SH-SY5Y (cell line): ENCODE data around the gene IDI1.

Source experiments
- GATA2 ChIP-seq: IDR thresholded peaks from 2 replicates; pipeline ENCODE4 v1.6.1; 2011; ENCODE audit warnings: mild to moderate bottlenecking, low read depth, low read length
- GATA3 ChIP-seq: IDR thresholded peaks from 2 replicates; pipeline ENCODE4 v1.6.1; 2011; ENCODE audit warnings: low read depth, mild to moderate bottlenecking, low read length, moderate library complexity

GRCh38 chr10:1002425-1003006 lies 46.4 kb downstream of the IDI1 start:
- no peak for TF ChIP-seq GATA2
- TF ChIP-seq GATA3 = no peak
